SJSA1 (cell line): ENCODE measurements around the gene PLGRKT. TPM values are rescaled to one million over a fixed set of nuclear protein-coding genes. Genes with fewer than 3 reads are reported as not detected.
"Not testable (repeated sequence)": the region's sequence is repeated elsewhere in the genome, so short reads cannot be mapped to it uniquely, and the experiment has no call there.

Experiments used
- DNase-seq, 2 experiments: peaks; one replicate each; pipeline ENCODE4 v3.0.0-alpha.2; 2015 to 2020; ENCODE audit warnings: low spot score in 2 of 2, low read depth in 1 of 2
- H3K27ac ChIP-seq: fragments of 250-450 bp; sonication (Bioruptor Pico); 2 replicates; pipeline ENCODE4 v1.5.1; 2020; ENCODE audit warnings: mild to moderate bottlenecking, moderate library complexity
- H3K27me3 ChIP-seq: fragments of 250-450 bp; sonication (Bioruptor Pico); replicated peaks from 2 replicates; pipeline ENCODE4 v1.5.1; 2020; ENCODE audit warnings: mild to moderate bottlenecking, moderate library complexity
- H3K36me3 ChIP-seq: fragments of 250-450 bp; sonication (Bioruptor Pico); 2 replicates; pipeline ENCODE4 v1.5.1; 2020; ENCODE audit warnings: mild to moderate bottlenecking
- H3K4me1 ChIP-seq: fragments of 250-450 bp; sonication (Bioruptor Pico); replicated peaks from 2 replicates; pipeline ENCODE4 v1.6.1; 2021; ENCODE audit warnings: mild to moderate bottlenecking
- H3K4me3 ChIP-seq: fragments of 250-450 bp; sonication (Bioruptor Pico); 2 replicates; pipeline ENCODE4 v1.5.1; 2020; ENCODE audit warnings: mild to moderate bottlenecking
- H3K9me3 ChIP-seq: fragments of 250-450 bp; sonication (Bioruptor Pico); replicated peaks from 2 replicates; pipeline ENCODE4 v1.5.1; 2020; ENCODE audit warnings: mild to moderate bottlenecking
- total RNA-seq: library from RNA; depleted of rRNA; stranded (reverse); fragments of >200 nt; shearing (Covaris generic); gene quantifications from 2 replicates; pipeline ENCODE4 v1.2.3, GENCODE V29; 2014; rRNA removed

The PLGRKT gene
- total RNA-seq, 1 experiment from 2014 or later = 31.2 TPM

- not testable (repeated sequence) for H3K4me1 ChIP-seq, DNase-seq, H3K27ac ChIP-seq, H3K4me3 ChIP-seq, H3K36me3 ChIP-seq, H3K9me3 ChIP-seq, H3K27me3 ChIP-seq
These were observed 121.3 kb downstream of the PLGRKT start for GRCh38 chr9:5316406-5316805.

- no peaks in the 10 kb centered on the region for H3K9me3 ChIP-seq
- no peak overlapping the region for H3K27ac ChIP-seq
- H3K27me3 ChIP-seq = no peaks in the 10 kb centered on the region
- no peaks in the 10 kb centered on the region for H3K4me1 ChIP-seq
- no peak overlapping the region for H3K4me3 ChIP-seq
- no peak for DNase-seq
- H3K36me3 ChIP-seq = no peaks in the 10 kb centered on the region
These were observed 122.4 kb downstream of the PLGRKT start for GRCh38 chr9:5315187-5315923.

GRCh38 chr9:5310851-5311250 lies 126.9 kb downstream of the PLGRKT start:
- no peak overlapping the region for H3K27ac ChIP-seq
- no peak overlapping the region for H3K4me3 ChIP-seq
- DNase-seq = no peak
- no peaks in the 10 kb centered on the region for H3K27me3 ChIP-seq
- no peaks in the 10 kb centered on the region for H3K9me3 ChIP-seq
- H3K4me1 ChIP-seq = no peaks in the 10 kb centered on the region
- H3K36me3 ChIP-seq = no peaks in the 10 kb centered on the region

Other genes starting within 250 kb of the PLGRKT start
- 0.81 TPM in 1 of 2 replicates, not detected in the other for gene INSL4, start 206.5 kb downstream of the PLGRKT start, total RNA-seq
- gene RLN2, start 133.2 kb downstream of the PLGRKT start, total RNA-seq = not detected in 2 replicates
- not detected in 2 replicates for gene RLN1, start 98.0 kb downstream of the PLGRKT start, total RNA-seq
- gene CD274, start 12.6 kb upstream of the PLGRKT start, total RNA-seq = 6.2 and 8.0 TPM in 2 replicates
- gene PDCD1LG2, start 72.6 kb upstream of the PLGRKT start, total RNA-seq = 8.8 and 18.4 TPM in 2 replicates
- gene RIC1, start 191.2 kb upstream of the PLGRKT start, total RNA-seq = 25.3 and 35.0 TPM in 2 replicates